Adrenal gland (tissue), 12 donors: ENCODE measurements around the gene ADGRB2. TPM values are rescaled to one million over a fixed set of nuclear protein-coding genes. Genes with fewer than 3 reads are reported as not detected.

Experiments used
- DNase-seq, 7 donors: peaks; one replicate each; pipeline ENCODE4 v3.0.0-alpha.2; 2019 to 2020
- H3K27ac ChIP-seq, 5 donors: fragments of 200-600 bp; sonication (generic) in 4 of 5; 1 replicate in 3 of 5; 2 replicates in 2 of 5; pipeline versions ENCODE4 v1.5.1 to v1.8.0; 2016 to 2020; ENCODE audit warnings: mild to moderate bottlenecking in 1 of 5
- H3K27me3 ChIP-seq: fragments of 200-600 bp; 2 replicates; pipeline ENCODE4 v1.8.0; 2021
- H3K36me3 ChIP-seq, 2 donors: fragments of 200-600 bp; replicated peaks in 1 of 2; 1 replicate in 1 of 2; 2 replicates in 1 of 2; pipeline versions ENCODE4 v1.5.1 to v1.8.0; 2018 to 2022
- H3K4me1 ChIP-seq, 2 donors: fragments of 200-600 bp; replicated peaks in 1 of 2; 1 replicate in 1 of 2; 2 replicates in 1 of 2; pipeline versions ENCODE4 v1.5.1 to v1.8.0; 2018 to 2021
- H3K4me3 ChIP-seq, 4 donors: fragments of 200-600 bp; sonication (generic) in 3 of 4; one replicate each; pipeline ENCODE4 v1.5.1; 2016 to 2018
- H3K9me3 ChIP-seq, 3 donors: fragments of 200-600 bp; sonication (generic) in 1 of 3; replicated peaks in 1 of 3; 1 replicate in 2 of 3; 2 replicates in 1 of 3; pipeline versions ENCODE4 v1.5.1 to v1.8.0; 2016 to 2021
- CTCF ChIP-seq, 6 experiments: fragments of 450-650 bp in 4 of 6; fragments of 200-600 bp in 2 of 6; sonication (generic) in 1 of 6; IDR thresholded peaks; 1 replicate in 5 of 6; 2 replicates in 1 of 6; pipeline versions ENCODE4 v1.5.1 to v1.8.0; 2016 to 2021; ENCODE audit warnings: antibody characterized with exemption in 6 of 6, mild to moderate bottlenecking in 2 of 6, moderate library complexity in 1 of 6
- POLR2A ChIP-seq, 2 donors: fragments of 450-650 bp; IDR thresholded peaks; one replicate each; pipeline ENCODE4 v1.6.1; 2017; ENCODE audit warnings: antibody characterized with exemption in 2 of 2, mild to moderate bottlenecking in 2 of 2, moderate library complexity in 1 of 2
- WGBS, 4 donors: extraction: QIAGEN DNeasy Blood & Tissue Kit in 2 of 4; methylation state at CpG; one replicate each; pipeline versions ENCODE4 v1.1.5 to v1.1.7; 2013 to 2017; 5-methylcytosine and 5-hydroxymethylcytosine counted together
- intact Hi-C, 2 donors: fragments of 100-400 bp; cut with DNase I; formaldehyde crosslinking; loops; one replicate each; pipeline versions ENCODE4 v1.14.1 to v1.15.0; 2022 to 2023
- polyA plus RNA-seq, 3 donors: library from polyadenylated mRNA; stranded (reverse); fragments of 200-250 nt in 2 of 3; fragments of 350-450 nt in 1 of 3; fragmentation: Illumina TruSeq in 1 of 3; extraction: RNeasy Lipid Tissue Mini Kit (QIAGEN cat#74804) in 1 of 3; gene quantifications; one replicate each; pipeline ENCODE4 v1.2.3, GENCODE V29; 2013 to 2014
- total RNA-seq, 9 donors: library from RNA; depleted of rRNA in 4 of 9; stranded (reverse); fragments of >200 nt in 4 of 9; fragments of 120-200 nt in 1 of 9; fragmentation: NEBNext Ultra II Directional in 1 of 9; extraction: Animal tissue kit (Norgen Biotek cat#: 25700) in 1 of 9; gene quantifications; one replicate each; pipeline versions ENCODE4 v1.1.0 to v1.2.4, GENCODE V29; 2013 to 2023
- donor health status: healthy with polysubstance abuse.
- donor health status: Bipolar disorder and iron deficiency.
- donor health status: DM: yes; HTN: yes; CAD: no.
- donor health status: DM: no; HTN: no; CAD: no.
- donor health status: DM: no; HTN: no; CAD: no.
- donor health status: DM: yes; HTN: yes; CAD: no.

ADGRB2 gene
- total and polyA plus RNA-seq, 12 donors, result 1.8 to 57.3 (median 5.1) TPM

GRCh38 chr1:31748365-31748764, 15.8 kb downstream of the ADGRB2 start:
- intact Hi-C loops, result loop anchor here (5.0 kb wide), 1 partner anchor 86 kb away; no protein-coding TSS in a partner anchor
- no peak overlapping the region for H3K27ac ChIP-seq
- no peaks in the 10 kb centered on the region for H3K9me3 ChIP-seq
- H3K36me3 ChIP-seq, result no peaks in the 10 kb centered on the region
- 54 to 76% (median 64%) methylated on average over 2 to 4 of the region's 4 CpGs for WGBS, 4 donors
- H3K4me3 ChIP-seq, result no peak overlapping the region
- H3K4me1 ChIP-seq, result peaks cover 0 to 11% of the 10 kb centered on the region in 2 donors
- H3K27me3 ChIP-seq, result no peaks in the 10 kb centered on the region
- TF ChIP-seq POLR2A (IDR thresholded peaks at IDR 0.05) (no peak), CTCF (IDR thresholded peaks at IDR 0.05) (no peak)
- no peak for DNase-seq

GRCh38 chr1:31747304-31747703, 16.8 kb downstream of the ADGRB2 start:
- Histone ChIP-seq H3K36me3 (no peaks in the 10 kb centered on the region), H3K4me1 (peaks cover 0 to 5% of the 10 kb centered on the region in 2 donors), H3K27ac (no peak overlapping the region), H3K27me3 (no peaks in the 10 kb centered on the region), H3K9me3 (no peaks in the 10 kb centered on the region), H3K4me3 (no peak overlapping the region)
- no peak for DNase-seq
- no peak for TF ChIP-seq CTCF (IDR thresholded peaks at IDR 0.05)
- no peak for TF ChIP-seq POLR2A (IDR thresholded peaks at IDR 0.05)
- intact Hi-C loops, result loop anchor here (5.0 kb wide), 1 partner anchor 85 kb away; no protein-coding TSS in a partner anchor
- WGBS, 4 donors, result 80 to 93% (median 84%) methylated on average over 1 of the region's 1 CpG

- intact Hi-C loops, result loop anchor here (5.0 kb wide), 1 partner anchor 84 kb away; no protein-coding TSS in a partner anchor
- no peak for TF ChIP-seq CTCF (IDR thresholded peaks at IDR 0.05)
- no peak for TF ChIP-seq POLR2A (IDR thresholded peaks at IDR 0.05)
- Histone ChIP-seq H3K27ac (no peak overlapping the region), H3K4me3 (no peak overlapping the region), H3K36me3 (no peaks in the 10 kb centered on the region), H3K27me3 (no peaks in the 10 kb centered on the region), H3K4me1 (peaks cover 0 to 5% of the 10 kb centered on the region in 2 donors), H3K9me3 (no peaks in the 10 kb centered on the region)
- 56 to 85% (median 64%) methylated on average over 7 of the region's 7 CpGs for WGBS, 4 donors
- no peak for DNase-seq
Measured at GRCh38 chr1:31746687-31747086, 17.5 kb downstream of the ADGRB2 start.

- H3K27ac ChIP-seq, result no peak overlapping the region
- intact Hi-C loops, result loop anchor here (5.0 kb wide), 1 partner anchor 84 kb away; no protein-coding TSS in a partner anchor
- whole genome bisulfite sequencing, 4 donors, result 56 to 68% (median 62%) methylated on average over 12 to 15 of the region's 15 CpGs
Measured at GRCh38 chr1:31745946-31746670, 18.0 kb downstream of the ADGRB2 start.

More at GRCh38 chr1:31745946-31746670, 18.0 kb downstream of the ADGRB2 start:
- H3K4me3 ChIP-seq, result no peak overlapping the region
- no peaks in the 10 kb centered on the region for H3K9me3 ChIP-seq
- H3K36me3 ChIP-seq, result no peaks in the 10 kb centered on the region
- H3K27me3 ChIP-seq, result no peaks in the 10 kb centered on the region
- H3K4me1 ChIP-seq, result peaks cover 0 to 5% of the 10 kb centered on the region in 2 donors
- no peak for DNase-seq
- peak in 2 of 6 experiments; percentile 13 to 16 for TF ChIP-seq CTCF (IDR thresholded peaks at IDR 0.05)
- no peak for TF ChIP-seq POLR2A (IDR thresholded peaks at IDR 0.05)
